Head of caudate nucleus (tissue), 42 donors: ENCODE data around the gene EME2.

Experiments used
- DNase-seq, 42 donors: peaks; one replicate each; pipeline versions ENCODE4 v3.0.0 to v3.0.0-alpha.2; 2020 to 2021; ENCODE audit warnings: mixed read lengths in 7 of 42
- intact Hi-C: fragments of 100-400 bp; cut with DNase I; formaldehyde crosslinking; loops from one replicate; pipeline ENCODE4 v1.15.0; 2022

Gene EME2

GRCh38 chr16:1820946-1821290, 48.3 kb downstream of the EME2 start:
- intact Hi-C loops = no loop called here
- no peak for DNase-seq

DNA sequence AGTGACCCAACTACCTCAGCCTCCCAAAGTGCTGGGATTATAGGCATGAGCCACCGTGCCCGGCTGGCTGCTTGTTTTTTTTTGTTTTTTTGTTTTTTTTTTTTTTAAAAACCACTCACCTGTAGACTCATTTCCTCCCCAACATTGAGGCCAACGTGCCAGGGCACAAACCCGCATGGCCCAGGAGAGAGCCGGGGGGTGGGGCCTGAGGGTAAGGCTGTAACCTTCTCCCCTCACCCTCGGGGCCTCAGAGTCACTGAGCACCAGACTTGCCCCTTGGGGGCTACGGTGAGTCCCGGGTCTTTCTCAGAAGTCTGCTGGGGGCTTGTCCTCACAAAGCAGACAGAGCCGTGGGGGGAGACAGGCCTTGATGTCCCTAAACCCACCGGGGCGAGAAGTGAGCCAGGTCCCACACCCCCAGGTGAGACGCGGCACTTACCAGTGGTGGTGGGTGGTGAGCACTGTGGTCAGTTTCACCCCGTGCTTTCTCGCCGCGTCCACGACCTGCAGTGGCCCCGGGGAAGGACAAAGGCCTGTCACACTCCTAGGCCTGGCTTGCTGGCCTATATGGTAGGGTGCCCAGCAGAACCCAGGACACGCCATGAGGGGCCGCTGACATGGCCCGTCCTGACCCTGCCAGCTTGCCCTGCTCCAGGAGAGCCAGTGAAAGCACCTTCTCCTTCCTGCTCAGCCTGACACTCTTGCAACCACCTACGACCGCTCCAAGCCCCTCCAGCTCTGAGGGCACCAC, 49.4 kb downstream of the EME2 start:
- peak in 1 of 42 donors; percentile 5 for DNase-seq
- intact Hi-C loops = no loop called here

DNA sequence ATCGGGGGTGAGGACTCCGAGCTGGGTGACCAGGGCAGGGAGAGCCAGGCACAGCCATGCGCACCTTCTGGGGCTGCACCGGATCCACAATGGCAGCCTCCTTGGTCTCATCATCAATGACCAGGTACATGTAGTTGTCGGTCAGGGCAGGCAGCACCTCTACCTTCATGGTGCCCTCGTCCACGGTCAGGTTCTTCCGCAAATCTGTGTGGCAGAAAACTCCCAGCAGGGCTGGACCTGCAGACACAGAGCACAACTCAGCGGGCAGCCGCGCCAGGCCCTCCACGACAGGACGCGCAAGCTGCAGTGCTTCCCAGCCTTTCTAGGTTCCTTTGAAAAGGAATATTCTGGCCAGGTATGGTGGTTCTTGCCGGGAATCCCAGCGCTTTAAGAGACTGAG, 50.2 kb downstream of the EME2 start:
- peak in 1 of 42 donors; percentile 23 for DNase-seq
- intact Hi-C loops = no loop called here

- intact Hi-C loops = no loop called here
- DNase-seq = peak in 24 of 42 donors; percentile 2 to 69 (median 28)
Observed at GRCh38 chr16:1823821-1824220, 51.2 kb downstream of the EME2 start.

- intact Hi-C loops = no loop called here
- peak in 2 of 42 donors; percentile 6 to 18 for DNase-seq
Observed at GRCh38 chr16:1825381-1825863, 52.8 kb downstream of the EME2 start.
